SJSA1 (cell line): Measurements from ENCODE around the gene CCNG2. TPM values are rescaled to one million over a fixed set of nuclear protein-coding genes. Genes with fewer than 3 reads are reported as not detected.

Experiments
- DNase-seq, 2 experiments: peaks; one replicate each; pipeline ENCODE4 v3.0.0-alpha.2; 2015 to 2020; ENCODE audit warnings: low spot score in 2 of 2, low read depth in 1 of 2
- H3K27ac ChIP-seq: fragments of 250-450 bp; sonication (Bioruptor Pico); 2 replicates; pipeline ENCODE4 v1.5.1; 2020; ENCODE audit warnings: mild to moderate bottlenecking, moderate library complexity
- H3K27me3 ChIP-seq: fragments of 250-450 bp; sonication (Bioruptor Pico); replicated peaks from 2 replicates; pipeline ENCODE4 v1.5.1; 2020; ENCODE audit warnings: mild to moderate bottlenecking, moderate library complexity
- H3K36me3 ChIP-seq: fragments of 250-450 bp; sonication (Bioruptor Pico); 2 replicates; pipeline ENCODE4 v1.5.1; 2020; ENCODE audit warnings: mild to moderate bottlenecking
- H3K4me1 ChIP-seq: fragments of 250-450 bp; sonication (Bioruptor Pico); replicated peaks from 2 replicates; pipeline ENCODE4 v1.6.1; 2021; ENCODE audit warnings: mild to moderate bottlenecking
- H3K4me3 ChIP-seq: fragments of 250-450 bp; sonication (Bioruptor Pico); 2 replicates; pipeline ENCODE4 v1.5.1; 2020; ENCODE audit warnings: mild to moderate bottlenecking
- H3K9me3 ChIP-seq: fragments of 250-450 bp; sonication (Bioruptor Pico); replicated peaks from 2 replicates; pipeline ENCODE4 v1.5.1; 2020; ENCODE audit warnings: mild to moderate bottlenecking
- total RNA-seq: library from RNA; depleted of rRNA; stranded (reverse); fragments of >200 nt; shearing (Covaris generic); gene quantifications from 2 replicates; pipeline ENCODE4 v1.2.3, GENCODE V29; 2014

The CCNG2 gene
- total RNA-seq, 1 experiment from 2014 or later = 12.3 TPM

- Histone ChIP-seq H3K9me3 (no peaks in the 10 kb centered on the region), H3K4me3 (no peak overlapping the region), H3K27ac (no peak overlapping the region), H3K36me3 (no peaks in the 10 kb centered on the region; the same call in 1 of the 2 replicates), H3K27me3 (no peaks in the 10 kb centered on the region), H3K4me1 (peaks cover 24% of the 10 kb centered on the region)
- DNase-seq = no peak
Observed at GRCh38 chr4:77175201-77175611, 18.2 kb downstream of the CCNG2 start.

- no peak overlapping the region for H3K27ac ChIP-seq
- peaks cover 15% of the 10 kb centered on the region for H3K4me1 ChIP-seq
- no peaks in the 10 kb centered on the region for H3K9me3 ChIP-seq
- no peaks in the 10 kb centered on the region for H3K36me3 ChIP-seq
- no peaks in the 10 kb centered on the region for H3K27me3 ChIP-seq
- no peak for DNase-seq
- no peak overlapping the region for H3K4me3 ChIP-seq
Observed at GRCh38 chr4:77176640-77177039, 19.6 kb downstream of the CCNG2 start.

- no peaks in the 10 kb centered on the region for H3K36me3 ChIP-seq
- DNase-seq = no peak
- no peak overlapping the region for H3K27ac ChIP-seq
- no peak overlapping the region for H3K4me3 ChIP-seq
- H3K27me3 ChIP-seq = no peaks in the 10 kb centered on the region
- H3K4me1 ChIP-seq = peaks cover 9% of the 10 kb centered on the region
- H3K9me3 ChIP-seq = no peaks in the 10 kb centered on the region
Observed at GRCh38 chr4:77177199-77177598, 20.2 kb downstream of the CCNG2 start.

DNA sequence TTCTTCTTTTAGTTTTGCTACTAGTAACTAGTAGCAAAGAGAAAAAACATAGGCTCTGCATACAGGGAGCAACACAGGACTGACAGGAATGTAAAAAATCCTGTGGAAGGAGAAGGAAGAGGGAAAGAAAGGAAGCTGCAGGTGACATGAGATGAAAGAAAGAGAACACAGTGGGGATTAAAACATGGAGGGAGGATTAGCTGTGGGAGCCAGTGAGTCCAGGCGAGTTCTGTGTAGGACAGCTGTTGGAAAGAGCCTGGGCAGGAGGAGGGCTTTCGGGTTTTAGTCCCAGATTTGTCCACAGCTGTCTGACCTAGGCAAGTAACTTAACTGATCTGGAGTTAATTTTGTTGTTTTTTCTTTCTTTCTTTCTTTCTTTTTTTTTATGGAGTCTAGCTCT is 21.6 kb downstream of the CCNG2 start:
- Histone ChIP-seq H3K4me3 (no peak overlapping the region), H3K4me1 (no peaks in the 10 kb centered on the region), H3K9me3 (no peaks in the 10 kb centered on the region), H3K27ac (no peak overlapping the region), H3K27me3 (no peaks in the 10 kb centered on the region), H3K36me3 (no peaks in the 10 kb centered on the region)
- DNase-seq = no peak

DNA sequence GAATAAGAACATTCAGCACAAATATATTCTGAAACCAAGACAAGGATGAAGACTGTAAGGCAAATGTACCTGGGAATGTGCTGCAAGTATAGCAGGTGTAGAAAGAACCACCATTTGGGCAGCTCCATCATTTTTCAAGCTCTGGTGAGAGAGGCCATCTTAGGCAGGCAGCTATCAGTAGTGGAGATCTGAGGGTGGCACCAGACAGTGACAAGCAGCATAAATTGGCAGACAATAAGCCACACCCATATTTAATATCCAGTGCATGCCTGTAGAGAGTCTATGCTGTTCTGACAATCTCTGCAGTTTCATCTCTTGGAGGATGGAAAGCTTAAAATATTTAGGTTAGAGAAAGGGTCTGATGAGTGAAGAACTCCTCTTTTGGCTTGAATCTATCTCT is 22.5 kb downstream of the CCNG2 start:
- Histone ChIP-seq H3K4me1 (no peaks in the 10 kb centered on the region), H3K4me3 (no peak overlapping the region), H3K27ac (no peak overlapping the region), H3K27me3 (peaks cover 5% of the 10 kb centered on the region), H3K9me3 (no peaks in the 10 kb centered on the region), H3K36me3 (no peaks in the 10 kb centered on the region)
- DNase-seq = no peak

DNA sequence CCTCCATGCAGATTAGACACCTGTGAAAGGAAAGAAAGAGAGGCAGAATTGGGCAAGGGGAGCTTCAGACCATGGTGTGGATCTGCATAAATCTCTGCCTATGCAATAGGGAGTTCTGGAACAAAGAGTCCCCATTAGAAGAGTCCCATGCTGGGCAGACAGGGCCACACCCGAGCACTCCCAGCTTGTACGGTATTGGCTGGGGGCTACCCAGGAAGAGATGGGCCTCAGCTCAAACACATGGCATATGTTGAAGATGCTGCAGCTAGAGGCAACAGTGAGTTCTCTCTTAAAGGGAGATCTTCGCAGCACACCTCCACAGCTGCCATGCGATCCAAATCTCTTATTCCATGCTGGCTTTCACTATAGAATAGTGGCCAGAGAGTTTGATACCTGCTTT is 24.7 kb downstream of the CCNG2 start:
- Histone ChIP-seq H3K27me3 (peaks cover 11% of the 10 kb centered on the region), H3K4me3 (no peak overlapping the region), H3K36me3 (no peaks in the 10 kb centered on the region), H3K4me1 (no peaks in the 10 kb centered on the region), H3K27ac (no peak overlapping the region), H3K9me3 (no peaks in the 10 kb centered on the region)
- no peak for DNase-seq

DNA sequence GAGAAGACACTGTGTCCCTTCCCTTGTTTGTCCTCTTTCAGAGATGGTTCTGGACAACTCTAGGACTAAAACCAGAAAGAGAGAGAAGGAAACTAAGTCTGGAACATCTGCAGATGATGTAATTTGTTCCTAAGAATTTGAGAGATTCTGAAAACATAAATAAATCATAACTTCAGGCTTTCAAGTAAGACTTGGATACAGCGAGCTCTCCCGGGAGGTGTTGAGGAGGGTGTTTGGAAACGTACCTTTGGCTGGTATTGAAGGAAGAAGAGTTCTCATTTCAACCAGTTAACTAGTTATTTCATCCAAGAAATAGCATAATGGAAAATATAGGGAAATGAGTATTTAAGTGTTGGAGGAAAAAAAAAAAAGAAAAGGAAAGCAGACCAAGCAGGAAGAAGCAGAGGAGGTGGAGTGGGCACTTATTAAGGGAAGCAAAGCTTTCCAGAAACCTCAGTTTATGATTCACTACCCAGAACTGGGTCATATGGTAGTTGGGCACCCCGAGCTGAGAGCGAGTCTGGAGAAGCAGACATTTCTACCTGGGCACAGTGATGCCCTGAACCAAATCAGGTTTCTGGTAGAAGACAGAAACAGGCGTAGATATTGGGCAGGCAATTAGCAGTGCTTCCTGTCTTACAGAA is 26.9 kb downstream of the CCNG2 start:
- Histone ChIP-seq H3K4me3 (no peak overlapping the region), H3K4me1 (no peaks in the 10 kb centered on the region), H3K27me3 (peaks cover 11% of the 10 kb centered on the region), H3K27ac (no peak overlapping the region), H3K9me3 (no peaks in the 10 kb centered on the region), H3K36me3 (no peaks in the 10 kb centered on the region)
- DNase-seq = no peak

DNA sequence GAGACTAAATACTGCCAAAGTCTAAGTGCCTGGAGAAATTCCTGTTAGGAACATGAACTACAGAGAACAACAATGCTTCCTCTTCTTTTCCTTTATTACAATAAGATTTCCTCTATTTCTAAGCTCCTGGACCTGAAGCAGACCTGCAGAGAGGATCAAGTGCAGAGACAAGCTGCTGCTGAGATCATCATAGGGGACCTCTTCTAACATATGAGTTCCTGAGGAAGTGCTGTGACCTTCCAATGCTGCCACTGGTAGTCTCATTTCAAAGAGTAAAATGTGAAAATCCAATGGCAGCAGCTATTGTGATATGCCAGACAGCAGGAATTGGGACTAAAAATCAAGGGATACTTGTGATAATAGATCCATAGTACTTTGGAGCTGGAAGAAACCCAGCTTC is 28.0 kb downstream of the CCNG2 start:
- Histone ChIP-seq H3K9me3 (no peaks in the 10 kb centered on the region), H3K27me3 (peaks cover 11% of the 10 kb centered on the region), H3K36me3 (no peaks in the 10 kb centered on the region), H3K27ac (no peak overlapping the region), H3K4me3 (no peak overlapping the region), H3K4me1 (no peaks in the 10 kb centered on the region)
- no peak for DNase-seq

GRCh38 chr4:77185686-77186085 is 28.7 kb downstream of the CCNG2 start:
- Histone ChIP-seq H3K27me3 (peaks cover 11% of the 10 kb centered on the region), H3K4me1 (no peaks in the 10 kb centered on the region)
- no peak for DNase-seq

GRCh38 chr4:77187322-77187721 is 30.3 kb downstream of the CCNG2 start:
- no peaks in the 10 kb centered on the region for H3K36me3 ChIP-seq
- H3K27ac ChIP-seq = no peak overlapping the region
- no peaks in the 10 kb centered on the region for H3K4me1 ChIP-seq
- peaks cover 11% of the 10 kb centered on the region for H3K27me3 ChIP-seq
- no peaks in the 10 kb centered on the region for H3K9me3 ChIP-seq
- no peak overlapping the region for H3K4me3 ChIP-seq
- DNase-seq = no peak

More at GRCh38 chr4:77185686-77186085, 28.7 kb downstream of the CCNG2 start:
- Histone ChIP-seq H3K4me3 (no peak overlapping the region), H3K9me3 (no peaks in the 10 kb centered on the region), H3K36me3 (no peaks in the 10 kb centered on the region), H3K27ac (no peak overlapping the region)

GRCh38 chr4:77188498-77189220 is 31.7 kb downstream of the CCNG2 start:
- Histone ChIP-seq H3K36me3 (no peaks in the 10 kb centered on the region), H3K9me3 (no peaks in the 10 kb centered on the region), H3K4me3 (no peak overlapping the region), H3K27me3 (peaks cover 11% of the 10 kb centered on the region), H3K4me1 (no peaks in the 10 kb centered on the region), H3K27ac (no peak overlapping the region)
- DNase-seq = no peak

- H3K27me3 ChIP-seq = peaks cover 8% of the 10 kb centered on the region
- H3K4me1 ChIP-seq = no peaks in the 10 kb centered on the region
- no peaks in the 10 kb centered on the region for H3K9me3 ChIP-seq
- H3K4me3 ChIP-seq = no peak overlapping the region
- H3K27ac ChIP-seq = no peak overlapping the region
- DNase-seq = no peak
- H3K36me3 ChIP-seq = no peaks in the 10 kb centered on the region
Observed at GRCh38 chr4:77189412-77189811, 32.4 kb downstream of the CCNG2 start.

DNA sequence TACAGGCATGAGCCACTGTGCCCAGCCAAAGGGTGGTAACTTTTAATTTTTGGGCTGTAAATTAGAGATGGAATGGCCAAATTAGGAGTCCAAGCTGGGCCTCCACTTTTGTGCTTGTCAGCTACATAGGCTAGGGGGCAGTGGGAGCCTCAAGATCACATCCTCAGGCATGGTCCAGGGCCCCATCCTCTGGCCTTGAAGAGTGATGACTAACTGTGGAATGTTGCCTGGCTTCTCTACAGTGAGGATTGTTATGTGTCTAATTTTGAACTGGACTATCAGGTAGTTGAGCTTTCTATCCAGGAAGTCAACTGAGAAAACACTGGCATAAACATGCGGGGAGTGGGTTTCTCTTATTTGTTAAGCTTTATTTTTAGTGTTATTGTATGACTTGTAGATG is 33.0 kb downstream of the CCNG2 start:
- no peaks in the 10 kb centered on the region for H3K4me1 ChIP-seq
- H3K27me3 ChIP-seq = peaks cover 5% of the 10 kb centered on the region; the same call in 1 of the 2 replicates
- H3K36me3 ChIP-seq = no peaks in the 10 kb centered on the region
- DNase-seq = no peak
- no peaks in the 10 kb centered on the region for H3K9me3 ChIP-seq
- H3K4me3 ChIP-seq = no peak overlapping the region
- no peak overlapping the region for H3K27ac ChIP-seq

- Histone ChIP-seq H3K36me3 (no peaks in the 10 kb centered on the region), H3K9me3 (no peaks in the 10 kb centered on the region), H3K27me3 (no peaks in the 10 kb centered on the region; the same call in 1 of the 2 replicates), H3K4me1 (no peaks in the 10 kb centered on the region), H3K4me3 (no peak overlapping the region), H3K27ac (no peak overlapping the region)
- no peak for DNase-seq
Observed at GRCh38 chr4:77193046-77193445, 36.0 kb downstream of the CCNG2 start.
